GM12878 (cell line): ENCODE measurements around the gene GALK2. TPM values are rescaled to one million over a fixed set of nuclear protein-coding genes. Genes with fewer than 3 reads are reported as not detected.
"Not testable (repeated sequence)": the region's sequence is repeated elsewhere in the genome, so short reads cannot be mapped to it uniquely, and the experiment has no call there.

Experiments
- ATAC-seq: fragments of 200-7000 bp; cut with Tn5 transposase; 3 replicates; pipeline ENCODE4 v1.9.1; 2020; ENCODE audit warnings: mild to moderate bottlenecking, moderate library complexity
- BruUV-seq: library from RNA; stranded (reverse); fragments of 400-500 nt; replicated peaks from 2 replicates; lab custom pipeline; 2021; lab: Mats Ljungman, UMichigan
- CTCF ChIA-PET: fragments of 300-600 bp; sonication (Branson Sonifier 250); formaldehyde crosslinking; extraction: SDS; loops from one replicate; lab custom pipeline; 2021; ENCODE audit warnings: inconsistent platforms; lab: Yijun Ruan, JAX
- POLR2A ChIA-PET: fragments of 350-600 bp; formaldehyde crosslinking; extraction: SDS; loops from one replicate; lab custom pipeline; 2021; ENCODE audit warnings: inconsistent platforms; lab: Charles Lee
- RAD21 ChIA-PET: fragments of 300-600 bp; sonication (Branson Sonifier 250); formaldehyde crosslinking; loops from one replicate; lab custom pipeline; 2023; ENCODE audit warnings: antibody characterized with exemption; ENCODE audit not compliant: unreplicated experiment; lab: Charles Lee
- SMC1A ChIA-PET: fragments of 300-600 bp; sonication (Branson Sonifier 250); formaldehyde crosslinking; loops from one replicate; lab custom pipeline; 2023; ENCODE audit not compliant: unreplicated experiment, uncharacterized antibody; lab: Charles Lee
- DNase-seq: peaks from one replicate; pipeline ENCODE4 v3.0.0-alpha.2; 2011; ENCODE audit warnings: low read depth, low spot score
- FAIRE-seq: peaks from 3 replicates; lab custom pipeline; 2011; peaks lifted over from hg19 to GRCh38; lab: Jason Lieb, UNC
- H2AFZ ChIP-seq: 2 replicates; pipeline ENCODE4 v1.6.0; 2011; ENCODE audit warnings: low read depth, low read length, control low read depth; ENCODE audit not compliant: control insufficient read depth
- H3K27ac ChIP-seq: 2 replicates; pipeline ENCODE4 v1.5.1; 2011; ENCODE audit warnings: control low read depth; ENCODE audit not compliant: control insufficient read depth, insufficient read depth
- H3K27me3 ChIP-seq, 2 experiments: replicated peaks in 1 of 2; 2 replicates each; pipeline versions ENCODE4 v1.6.0 to v1.6.1; 2011; ENCODE audit warnings: low read length in 1 of 2; ENCODE audit not compliant: control insufficient read depth in 2 of 2, insufficient read depth in 2 of 2
- H3K36me3 ChIP-seq, 2 experiments: 2 replicates each; pipeline ENCODE4 v1.5.1; 2011; ENCODE audit warnings: low read length in 1 of 2; ENCODE audit not compliant: control insufficient read depth in 2 of 2, insufficient read depth in 2 of 2
- H3K4me1 ChIP-seq: 2 replicates; pipeline ENCODE4 v1.6.1; 2011; ENCODE audit warnings: mild to moderate bottlenecking, low read length, moderate library complexity, mixed read lengths; ENCODE audit not compliant: control insufficient read depth, insufficient read depth
- H3K4me2 ChIP-seq: 2 replicates; pipeline ENCODE4 v1.6.0; 2011; ENCODE audit warnings: control low read depth; ENCODE audit not compliant: control insufficient read depth, insufficient read depth
- H3K4me3 ChIP-seq: fragments of 200-600 bp; sonication (generic); 2 replicates; pipeline ENCODE4 v1.5.1; 2016
- H3K79me2 ChIP-seq: 2 replicates; pipeline ENCODE4 v1.6.0; 2011; ENCODE audit warnings: low read length; ENCODE audit not compliant: control insufficient read depth, insufficient read depth
- H3K9ac ChIP-seq: 2 replicates; pipeline ENCODE4 v1.8.0; 2011; ENCODE audit warnings: low read length, control low read depth, mixed read lengths; ENCODE audit not compliant: control insufficient read depth, insufficient read depth
- H3K9me3 ChIP-seq: replicated peaks from 3 replicates; pipeline ENCODE4 v1.5.1; 2011; ENCODE audit warnings: mild to moderate bottlenecking, low read length; ENCODE audit not compliant: control insufficient read depth, insufficient read depth
- H4K20me1 ChIP-seq: 2 replicates; pipeline ENCODE4 v1.6.0; 2011; ENCODE audit not compliant: control insufficient read depth, insufficient read depth
- ATF2 ChIP-seq: IDR thresholded peaks from 2 replicates; pipeline ENCODE4 v1.6.1; 2012; ENCODE audit warnings: low read length, inconsistent platforms
- ATF3 ChIP-seq: IDR thresholded peaks from 2 replicates; pipeline ENCODE4 v1.6.1; 2011; ENCODE audit warnings: low read depth, mild to moderate bottlenecking, low read length, moderate library complexity, borderline replicate concordance; ENCODE audit errors: extremely low read depth
- EED ChIP-seq: sonication (generic); IDR thresholded peaks from 2 replicates; pipeline ENCODE4 v1.6.1; 2016; ENCODE audit warnings: antibody characterized with exemption, low read depth
- HDAC6 ChIP-seq: fragments of 200-600 bp; sonication (generic); IDR thresholded peaks from one replicate; pipeline ENCODE4 v1.8.0; 2017; ENCODE audit warnings: antibody characterized with exemption; ENCODE audit not compliant: unreplicated experiment
- HSF1 ChIP-seq: fragments of 150-350 bp; IDR thresholded peaks from 2 replicates; pipeline ENCODE4 v1.6.1; 2014; ENCODE audit warnings: mild to moderate bottlenecking, low read depth, low read length
- KDM1A ChIP-seq: fragments of 200-600 bp; sonication (generic); IDR thresholded peaks from 2 replicates; pipeline ENCODE4 v1.6.1; 2016; ENCODE audit warnings: borderline replicate concordance
- NRF1 ChIP-seq: conservative IDR thresholded peaks from 2 replicates; pipeline ENCODE4 v1.6.1; 2011; ENCODE audit warnings: mild to moderate bottlenecking, low read depth, low read length, improper control_type of control experiment
- WGBS: methylation state at CpG from one replicate; pipeline ENCODE4 v1.1.6; 2016; ENCODE audit warnings: low lambda C conversion rate; ENCODE audit not compliant: insufficient replicate concordance, insufficient coverage; ENCODE audit errors: missing lambda C conversion rate; 5-methylcytosine and 5-hydroxymethylcytosine counted together
- in situ Hi-C: fragments of 300-500 bp; cut with MboI; formaldehyde crosslinking; loops from 9 replicates; pipeline ENCODE4 v1.14.3; 2018; ENCODE audit warnings: mixed read lengths
- intact Hi-C: fragments of 100-400 bp; cut with micrococcal nuclease; formaldehyde crosslinking; loops from one replicate; pipeline ENCODE4 v1.14.2; 2022; ENCODE audit not compliant: unreplicated experiment
- polyA plus RNA-seq, 11 experiments: library from polyadenylated mRNA; depleted of rRNA in 4 of 11; unstranded in 6 of 11; stranded (reverse) in 5 of 11; fragments of >200 nt; fragmentation: Nextera tagmentation in 4 of 11; fragmentation: Illumina TruSeq in 1 of 11; extraction: Ambion mirVana in 4 of 11; extraction: Trizol in 1 of 11; gene quantifications; 1 replicate in 1 of 11; 2 replicates in 10 of 11; pipeline versions ENCODE4 v1.2.1 to v1.2.3, GENCODE V29; 2011 to 2016; ENCODE audit warnings: inconsistent platforms in 2 of 11, missing spikeins in 2 of 11, low read depth in 1 of 11
- total RNA-seq, 4 experiments: library from RNA; depleted of rRNA in 3 of 4; stranded (reverse); fragments of >200 nt in 3 of 4; fragmentation: Illumina TruSeq in 1 of 4; extraction: Trizol in 1 of 4; gene quantifications; 2 replicates each; pipeline versions ENCODE4 v1.2.1 to v1.2.3, GENCODE V29; 2013 to 2021
- TF ChIP-seq, protein P1 (sequence below): IDR thresholded peaks from 2 replicates; pipeline ENCODE4 v1.6.1; 2011; ENCODE audit warnings: borderline replicate concordance, low read depth, mild to moderate bottlenecking, moderate library complexity, low read length; ENCODE audit not compliant: insufficient read depth, poor library complexity, severe bottlenecking

The GALK2 gene
- total and polyA plus RNA-seq, 10 of the 15 experiments (the other 5 are each of a cell fraction or from before 2014, with no cell fraction given): 11.9 to 26.7 (median 15.4) TPM

- TF ChIP-seq, protein P1, sequence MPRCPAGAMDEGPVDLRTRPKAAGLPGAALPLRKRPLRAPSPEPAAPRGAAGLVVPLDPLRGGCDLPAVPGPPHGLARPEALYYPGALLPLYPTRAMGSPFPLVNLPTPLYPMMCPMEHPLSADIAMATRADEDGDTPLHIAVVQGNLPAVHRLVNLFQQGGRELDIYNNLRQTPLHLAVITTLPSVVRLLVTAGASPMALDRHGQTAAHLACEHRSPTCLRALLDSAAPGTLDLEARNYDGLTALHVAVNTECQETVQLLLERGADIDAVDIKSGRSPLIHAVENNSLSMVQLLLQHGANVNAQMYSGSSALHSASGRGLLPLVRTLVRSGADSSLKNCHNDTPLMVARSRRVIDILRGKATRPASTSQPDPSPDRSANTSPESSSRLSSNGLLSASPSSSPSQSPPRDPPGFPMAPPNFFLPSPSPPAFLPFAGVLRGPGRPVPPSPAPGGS: no peak
- TF ChIP-seq NRF1: no peak
- no peak for TF ChIP-seq HDAC6
- no peak for TF ChIP-seq EED
- TF ChIP-seq KDM1A: no peak
- no peak for TF ChIP-seq ATF3
- TF ChIP-seq ATF2: no peak
- TF ChIP-seq HSF1: no peak
These were observed 173.5 kb downstream of the GALK2 start (continued) for GRCh38 chr15:49343546-49343945.

- FAIRE-seq, H3K9ac ChIP-seq, H3K9me3 ChIP-seq, H4K20me1 ChIP-seq, H3K4me3 ChIP-seq, H3K36me3 ChIP-seq, H3K4me1 ChIP-seq, H2AFZ ChIP-seq, BruUV-seq, SMC1A ChIA-PET, CTCF ChIA-PET, H3K27ac ChIP-seq, RAD21 ChIA-PET, intact Hi-C loops, ATAC-seq, DNase-seq, in situ Hi-C loops, H3K79me2 ChIP-seq, POLR2A ChIA-PET, H3K4me2 ChIP-seq, H3K27me3 ChIP-seq: not testable (repeated sequence)
- whole genome bisulfite sequencing: 92% methylated on average over 17 of the region's 17 CpGs
These were observed 184.4 kb downstream of the GALK2 start for GRCh38 chr15:49354439-49354838.
